Neuronal stem cell (in vitro differentiated cells): ENCODE measurements around the gene HIP1.
"Not testable (repeated sequence)": the region's sequence is repeated elsewhere in the genome, so short reads cannot be mapped to it uniquely, and the experiment has no call there.

Experiments used
- DNase-seq: peaks from one replicate; pipeline ENCODE4 v3.0.0-alpha.2; 2013; ENCODE audit warnings: low spot score
- H2AFZ ChIP-seq: one replicate; pipeline ENCODE4 v1.6.1; 2013; ENCODE audit warnings: mild to moderate bottlenecking, low read length, inconsistent platforms
- H2AK5ac ChIP-seq: 2 replicates; pipeline ENCODE4 v1.6.1; 2013; ENCODE audit warnings: low read depth, mild to moderate bottlenecking, inconsistent platforms, low read length, moderate library complexity, mixed read lengths
- H2BK120ac ChIP-seq: 2 replicates; pipeline ENCODE4 v1.6.1; 2013; ENCODE audit warnings: low read depth, mild to moderate bottlenecking, inconsistent platforms, low read length, moderate library complexity, mixed read lengths
- H2BK12ac ChIP-seq: one replicate; pipeline ENCODE4 v1.6.1; 2013; ENCODE audit warnings: low read length, inconsistent platforms
- H2BK15ac ChIP-seq: 2 replicates; pipeline ENCODE4 v1.6.1; 2013; ENCODE audit warnings: mild to moderate bottlenecking, low read length, inconsistent platforms, mixed read lengths
- H2BK5ac ChIP-seq: one replicate; pipeline ENCODE4 v1.6.1; 2013; ENCODE audit warnings: inconsistent platforms, mild to moderate bottlenecking, low read length, moderate library complexity
- H3K14ac ChIP-seq: one replicate; pipeline ENCODE4 v1.6.1; 2013; ENCODE audit warnings: low read length, inconsistent platforms
- H3K18ac ChIP-seq: 2 replicates; pipeline ENCODE4 v1.6.1; 2013; ENCODE audit warnings: low read length, inconsistent platforms
- H3K23ac ChIP-seq: 2 replicates; pipeline ENCODE4 v1.6.1; 2013; ENCODE audit warnings: low read depth, mild to moderate bottlenecking, mixed read lengths, low read length, inconsistent platforms; ENCODE audit not compliant: poor library complexity
- H3K27ac ChIP-seq: replicated peaks from 3 replicates; pipeline ENCODE4 v1.5.1; 2013; ENCODE audit warnings: low read length, inconsistent platforms
- H3K27me3 ChIP-seq, 3 experiments: 2 replicates each; pipeline ENCODE4 v1.6.1; 2013; ENCODE audit warnings: low read length in 3 of 3, mild to moderate bottlenecking in 2 of 3, inconsistent platforms in 1 of 3, low read depth in 1 of 3, mixed read lengths in 1 of 3, moderate library complexity in 1 of 3; ENCODE audit not compliant: control insufficient read depth in 3 of 3, insufficient read depth in 3 of 3
- H3K36me3 ChIP-seq, 2 donors: replicated peaks in 1 of 2; 2 replicates each; pipeline ENCODE4 v1.6.1; 2013; ENCODE audit warnings: low read length in 2 of 2; ENCODE audit not compliant: control insufficient read depth in 2 of 2, insufficient read depth in 2 of 2
- H3K4ac ChIP-seq: 2 replicates; pipeline ENCODE4 v1.6.1; 2013; ENCODE audit warnings: inconsistent platforms, mild to moderate bottlenecking, low read length, moderate library complexity
- H3K4me1 ChIP-seq, 2 donors: 1 replicate in 1 of 2; 2 replicates in 1 of 2; pipeline ENCODE4 v1.6.1; 2013; ENCODE audit warnings: low read length in 2 of 2, low read depth in 1 of 2; ENCODE audit not compliant: control insufficient read depth in 2 of 2, insufficient read depth in 1 of 2
- H3K4me2 ChIP-seq: one replicate; pipeline ENCODE4 v1.6.1; 2013; ENCODE audit warnings: mild to moderate bottlenecking, low read length, inconsistent platforms; ENCODE audit not compliant: insufficient read depth, poor library complexity, severe bottlenecking
- H3K4me3 ChIP-seq, 2 donors: 2 replicates each; pipeline ENCODE4 v1.5.1; 2013; ENCODE audit warnings: low read length in 2 of 2, mild to moderate bottlenecking in 2 of 2, inconsistent platforms in 1 of 2, moderate library complexity in 1 of 2
- H3K79me1 ChIP-seq: one replicate; pipeline ENCODE4 v1.6.1; 2013; ENCODE audit warnings: low read depth, mild to moderate bottlenecking, inconsistent platforms, low read length, moderate library complexity
- H3K9ac ChIP-seq: one replicate; pipeline ENCODE4 v1.6.1; 2013; ENCODE audit warnings: mild to moderate bottlenecking, low read depth, low read length, inconsistent platforms; ENCODE audit not compliant: poor library complexity
- H3K9me3 ChIP-seq, 2 donors: replicated peaks in 1 of 2; 2 replicates each; pipeline versions ENCODE3 to v1.6.1; 2013; ENCODE audit warnings: low read length in 2 of 2, mild to moderate bottlenecking in 2 of 2, inconsistent platforms in 1 of 2, low read depth in 1 of 2, mixed read lengths in 1 of 2, moderate library complexity in 1 of 2; ENCODE audit not compliant: control insufficient read depth in 2 of 2, insufficient read depth in 1 of 2
- H4K8ac ChIP-seq: one replicate; pipeline ENCODE4 v1.6.1; 2013; ENCODE audit warnings: low read depth, mild to moderate bottlenecking, inconsistent platforms, low read length, moderate library complexity
- H4K91ac ChIP-seq: one replicate; pipeline ENCODE4 v1.6.1; 2013; ENCODE audit warnings: low read length, low read depth, mild to moderate bottlenecking, inconsistent platforms; ENCODE audit not compliant: poor library complexity
- WGBS, 2 donors: extraction: QIAGEN DNeasy Blood & Tissue Kit; methylation state at CpG; one replicate each; pipeline ENCODE4 v1.1.7; 2013; ENCODE audit warnings: missing lambda C conversion rate in 2 of 2, mixed read lengths in 1 of 2; ENCODE audit not compliant: insufficient read length in 2 of 2, insufficient replicate concordance in 1 of 2; ENCODE audit errors: extremely low coverage in 2 of 2; 5-methylcytosine and 5-hydroxymethylcytosine counted together

The HIP1 gene

DNA sequence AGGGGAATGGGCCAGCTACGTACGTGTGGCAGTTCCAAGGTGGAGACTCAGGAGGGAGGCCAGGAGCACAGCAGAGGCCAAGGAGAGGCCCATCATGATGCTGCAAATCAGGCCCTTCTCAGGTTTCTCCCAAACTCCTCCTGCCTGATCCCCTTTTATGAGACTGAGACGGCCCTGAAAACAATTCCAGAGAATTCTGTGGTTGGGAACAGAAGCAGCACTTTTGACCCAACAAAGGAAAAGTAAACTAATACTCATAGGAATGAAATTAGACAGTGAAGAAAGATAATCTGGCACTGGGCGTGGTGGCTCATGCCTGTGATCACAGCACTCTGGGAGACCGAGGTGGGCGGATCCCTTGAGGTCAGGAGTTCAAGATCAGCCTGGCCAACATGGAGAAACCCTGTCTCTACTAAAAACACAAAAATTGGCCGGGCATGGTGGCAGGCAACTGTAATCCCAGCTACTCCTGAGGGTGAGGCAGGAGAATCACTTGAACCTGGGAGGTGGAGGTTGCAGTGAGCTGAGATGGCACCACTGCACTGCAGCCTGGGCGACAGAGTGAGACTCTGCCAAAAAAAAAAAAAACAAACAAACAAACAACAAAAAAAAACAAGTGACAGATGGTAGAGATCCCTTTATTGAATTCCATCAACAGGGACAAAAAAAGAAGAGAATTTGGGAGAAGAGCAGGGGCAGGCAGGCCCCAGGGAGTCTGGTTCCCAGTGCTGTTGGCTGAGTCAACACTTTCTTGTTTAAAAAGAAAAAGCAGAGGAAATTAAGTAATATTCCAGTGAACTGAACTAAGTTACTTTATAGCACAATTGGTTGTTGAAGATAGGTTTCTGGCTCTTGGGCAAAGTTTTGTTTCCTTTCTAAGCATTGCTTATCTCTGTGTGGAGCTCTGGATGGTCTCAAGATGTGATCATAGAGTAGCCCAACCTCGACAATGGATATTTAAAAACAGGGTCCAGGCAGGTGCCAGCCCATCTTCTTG, 33.6 kb upstream of the HIP1 start, which contains the start of gene CCL26:
Gene CCL26 (minus strand): TSS at position 131 of the 997 bp plus-strand sequence. CDS start 35 bp downstream, at position 96.
- no peak within 1 kb of the TSS for H2BK15ac ChIP-seq
- peak within 1 kb of the TSS in 1 of 2 donors; percentile 34 for H3K4me3 ChIP-seq
- H3K23ac ChIP-seq = no peak within 1 kb of the TSS
- no peak within 1 kb of the TSS for H3K27ac ChIP-seq
- no peaks in the 10 kb centered on the region for H3K79me1 ChIP-seq
- no peaks in the 10 kb centered on the region for H3K4me1 ChIP-seq
- no peaks in the 10 kb centered on the region for H3K9me3 ChIP-seq
- no peak within 1 kb of the TSS for H3K9ac ChIP-seq
- H3K4me2 ChIP-seq = no peak within 1 kb of the TSS
- no peaks in the 10 kb centered on the region for H3K36me3 ChIP-seq
- peak within 1 kb of the TSS; percentile 19 for H2BK5ac ChIP-seq
- no peak for DNase-seq
- H4K91ac ChIP-seq = no peak within 1 kb of the TSS
- H2AFZ ChIP-seq = no peak within 1 kb of the TSS
- no peak within 1 kb of the TSS for H3K14ac ChIP-seq
- H2AK5ac ChIP-seq = no peak within 1 kb of the TSS
- no peak within 1 kb of the TSS for H2BK12ac ChIP-seq
- H3K27me3 ChIP-seq = no peaks in the 10 kb centered on the region
- no peak within 1 kb of the TSS for H3K4ac ChIP-seq
- H3K18ac ChIP-seq = no peak within 1 kb of the TSS
- H2BK120ac ChIP-seq = no peak within 1 kb of the TSS
- no CpG with 5 or more reads among the region's 9 CpGs for WGBS, 2 donors
- H4K8ac ChIP-seq = no peak within 1 kb of the TSS

DNA sequence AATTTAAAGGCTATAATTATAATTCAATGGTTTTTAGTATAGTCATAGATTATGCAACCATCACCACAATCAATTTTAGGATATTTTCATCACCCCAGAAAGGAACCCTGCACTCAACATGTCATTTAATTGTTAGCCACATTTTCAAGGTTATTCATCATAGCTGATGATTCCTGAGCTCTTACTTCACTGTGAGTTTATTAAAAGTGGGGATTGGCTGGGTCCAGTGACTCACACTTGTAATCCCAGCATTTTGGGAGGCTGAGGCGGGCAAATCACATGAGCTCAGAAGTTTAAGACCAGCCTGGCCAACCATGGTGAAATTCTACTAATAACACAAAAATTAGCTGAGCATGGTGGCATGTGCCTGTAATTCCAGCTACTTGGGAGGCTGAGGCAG, 32.5 kb upstream of the HIP1 start:
- DNase-seq = no peak
- no peak overlapping the region for H3K18ac ChIP-seq
- H4K8ac ChIP-seq = no peak overlapping the region

DNA sequence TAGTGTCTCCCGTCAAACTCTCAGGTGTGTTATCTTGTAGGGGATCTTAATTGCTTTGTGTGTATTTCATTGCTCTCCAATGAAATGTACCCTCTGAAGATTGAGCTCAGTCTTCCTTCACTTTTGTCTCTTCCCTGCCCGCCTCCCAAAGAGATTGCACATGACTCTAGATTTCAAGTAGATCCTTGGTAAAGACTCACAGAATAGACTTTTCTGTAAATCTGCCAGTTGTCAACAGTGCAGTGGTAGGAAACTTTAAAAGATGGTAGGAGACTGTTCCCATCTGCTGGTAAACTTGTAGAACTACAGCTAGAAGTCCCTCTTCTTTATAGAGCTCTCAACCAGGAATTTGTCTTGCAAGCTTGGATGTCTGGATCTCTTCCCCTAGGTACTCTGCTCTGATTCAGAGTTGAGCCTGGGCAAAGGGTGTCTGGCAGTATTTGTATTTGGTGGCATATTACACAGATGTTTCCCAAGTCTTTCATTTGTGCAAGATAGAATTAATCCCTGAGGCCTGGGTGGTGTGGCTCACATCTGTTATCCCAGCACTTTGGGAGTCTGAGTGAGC, 23.7 kb upstream of the HIP1 start:
- Histone ChIP-seq H3K23ac (no peak overlapping the region), H2BK120ac (no peak overlapping the region), H3K9me3 (peaks cover 0 to 2% of the 10 kb centered on the region in 2 donors), H3K18ac (no peak overlapping the region), H4K91ac (no peak overlapping the region), H3K79me1 (no peaks in the 10 kb centered on the region), H4K8ac (no peak overlapping the region), H2AK5ac (no peak overlapping the region), H2AFZ (no peak overlapping the region), H3K4ac (no peak overlapping the region), H3K9ac (no peak overlapping the region), H3K36me3 (no peaks in the 10 kb centered on the region), H3K4me1 (no peaks in the 10 kb centered on the region), H3K14ac (no peak overlapping the region), H2BK5ac (no peak overlapping the region), H2BK12ac (no peak overlapping the region), H3K4me2 (no peak overlapping the region), H3K4me3 (no peak overlapping the region), H2BK15ac (no peak overlapping the region), H3K27ac (no peak overlapping the region), H3K27me3 (no peaks in the 10 kb centered on the region)
- no CpG with 5 or more reads among the region's 2 CpGs for WGBS, 2 donors
- peak; percentile 33 for DNase-seq

More for the DNA sequence above, 32.5 kb upstream of the HIP1 start:
- H2AFZ ChIP-seq = no peak overlapping the region
- H2BK12ac ChIP-seq = no peak overlapping the region
- no peak overlapping the region for H3K4me2 ChIP-seq
- no peak overlapping the region for H2AK5ac ChIP-seq
- H2BK15ac ChIP-seq = no peak overlapping the region
- no peak overlapping the region for H3K4me3 ChIP-seq
- H3K14ac ChIP-seq = no peak overlapping the region
- no peak overlapping the region for H3K27ac ChIP-seq
- H3K27me3 ChIP-seq = no peaks in the 10 kb centered on the region
- no CpG with 5 or more reads among the region's 1 CpG for WGBS, 2 donors
- H3K4ac ChIP-seq = no peak overlapping the region
- no peak overlapping the region for H2BK120ac ChIP-seq
- H3K23ac ChIP-seq = no peak overlapping the region
- no peak overlapping the region for H4K91ac ChIP-seq
- H2BK5ac ChIP-seq = no peak overlapping the region
- H3K9me3 ChIP-seq = no peaks in the 10 kb centered on the region
- no peaks in the 10 kb centered on the region for H3K4me1 ChIP-seq
- H3K79me1 ChIP-seq = no peaks in the 10 kb centered on the region
- H3K9ac ChIP-seq = no peak overlapping the region
- no peaks in the 10 kb centered on the region for H3K36me3 ChIP-seq

DNA sequence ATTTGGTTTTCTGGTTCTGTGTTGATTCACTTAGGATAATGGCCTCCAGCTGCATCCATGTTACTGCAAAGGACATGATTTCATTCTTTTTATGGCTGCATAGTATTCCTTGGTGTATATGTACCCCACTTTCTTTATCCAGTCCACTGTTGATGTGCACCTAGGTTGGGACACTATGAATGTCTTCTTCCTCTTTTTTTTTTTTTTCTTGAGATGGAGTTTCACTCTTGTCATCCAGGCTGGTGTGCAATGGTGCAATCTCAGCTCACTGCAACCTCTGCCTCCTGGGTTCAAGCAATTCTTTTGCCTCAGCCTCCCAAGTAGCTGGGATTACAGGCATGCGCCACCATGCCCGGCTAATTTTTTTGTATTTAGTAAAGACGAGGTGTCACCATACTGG, 23.1 kb upstream of the HIP1 start:
- not testable (repeated sequence) for H3K79me1 ChIP-seq, H3K27me3 ChIP-seq, H4K8ac ChIP-seq, H3K9me3 ChIP-seq, H2AK5ac ChIP-seq, H2BK12ac ChIP-seq, H2BK15ac ChIP-seq, H2BK120ac ChIP-seq, H2BK5ac ChIP-seq, H3K4ac ChIP-seq, H3K4me3 ChIP-seq, H2AFZ ChIP-seq, DNase-seq, H4K91ac ChIP-seq, H3K4me2 ChIP-seq, H3K14ac ChIP-seq, H3K27ac ChIP-seq, H3K36me3 ChIP-seq, H3K18ac ChIP-seq, H3K4me1 ChIP-seq, H3K23ac ChIP-seq, H3K9ac ChIP-seq
- WGBS, 2 donors = no CpG with 5 or more reads among the region's 3 CpGs
